ENCODE measurements around the gene KCNN3. TPM values are rescaled to one million over a fixed set of nuclear protein-coding genes. Genes with fewer than 3 reads are reported as not detected.

Gene KCNN3
- total RNA-seq, 1 experiment from 2014 or later, result not detected

GRCh38 chr1:154802982-154803920, 66.8 kb downstream of the KCNN3 start:
- H3K9me3 ChIP-seq (replicated peaks), result no peaks in the 10 kb centered on the region
- H3K36me3 ChIP-seq, result no peaks in the 10 kb centered on the region
- H3K27ac ChIP-seq, result no peak overlapping the region
- no peaks in the 10 kb centered on the region for H3K4me1 ChIP-seq (replicated peaks)
- H3K4me3 ChIP-seq, result no peak overlapping the region
- peaks cover 46% of the 10 kb centered on the region for H3K27me3 ChIP-seq (replicated peaks)
- no peak for DNase-seq (ENCODE audit: low read depth in 1 of 2, low spot score in 2 of 2)

GRCh38 chr1:154802336-154802969, 67.6 kb downstream of the KCNN3 start:
- Histone ChIP-seq H3K27me3 (replicated peaks) (peaks cover 43% of the 10 kb centered on the region), H3K4me1 (replicated peaks) (no peaks in the 10 kb centered on the region), H3K4me3 (no peak overlapping the region), H3K27ac (no peak overlapping the region), H3K9me3 (replicated peaks) (no peaks in the 10 kb centered on the region), H3K36me3 (no peaks in the 10 kb centered on the region)
- DNase-seq (ENCODE audit: low read depth in 1 of 2, low spot score in 2 of 2), result no peak

DNA sequence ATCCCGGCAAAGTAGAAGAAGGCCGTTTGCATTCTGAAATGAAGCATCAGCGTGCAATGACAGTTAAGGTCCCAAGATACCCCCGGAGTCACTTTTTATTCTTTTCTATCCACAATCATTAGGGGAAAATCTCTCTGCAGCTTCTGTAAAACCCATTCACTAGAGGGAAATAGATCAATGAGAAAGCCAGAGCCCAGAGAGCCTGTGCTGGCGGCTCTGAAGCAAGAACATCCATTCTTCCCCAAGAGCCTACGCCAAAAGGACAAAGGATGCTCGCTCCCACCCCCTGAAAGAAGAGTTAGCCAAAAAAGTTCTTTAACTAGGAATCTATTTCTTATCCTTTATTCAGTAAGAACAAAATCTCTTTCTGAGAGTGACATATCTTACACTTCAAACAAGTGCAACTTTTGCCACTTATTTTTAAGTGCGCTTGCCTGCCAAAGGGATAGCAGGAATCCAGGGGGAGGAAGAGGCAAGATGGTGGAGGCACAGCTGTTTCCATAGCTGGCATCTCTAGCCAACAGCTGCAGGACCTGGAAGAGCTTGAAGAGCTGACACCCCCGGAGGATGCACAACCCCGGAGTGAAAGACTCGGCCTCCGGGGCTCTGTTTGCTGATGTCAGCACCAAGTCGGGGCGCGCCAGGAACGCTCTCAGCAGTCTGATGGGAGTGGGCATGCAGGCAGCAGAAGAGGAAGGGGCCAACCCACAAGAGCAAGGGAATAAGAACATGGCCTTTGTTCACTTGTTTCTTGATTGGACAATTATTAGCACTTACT, 68.7 kb downstream of the KCNN3 start:
- H3K9me3 ChIP-seq (replicated peaks), result no peaks in the 10 kb centered on the region
- no peak overlapping the region for H3K27ac ChIP-seq
- peaks cover 40% of the 10 kb centered on the region for H3K27me3 ChIP-seq (replicated peaks)
- no peak for DNase-seq (ENCODE audit: low read depth in 1 of 2, low spot score in 2 of 2)
- H3K36me3 ChIP-seq, result no peaks in the 10 kb centered on the region
- no peak overlapping the region for H3K4me3 ChIP-seq
- no peaks in the 10 kb centered on the region for H3K4me1 ChIP-seq (replicated peaks)

DNA sequence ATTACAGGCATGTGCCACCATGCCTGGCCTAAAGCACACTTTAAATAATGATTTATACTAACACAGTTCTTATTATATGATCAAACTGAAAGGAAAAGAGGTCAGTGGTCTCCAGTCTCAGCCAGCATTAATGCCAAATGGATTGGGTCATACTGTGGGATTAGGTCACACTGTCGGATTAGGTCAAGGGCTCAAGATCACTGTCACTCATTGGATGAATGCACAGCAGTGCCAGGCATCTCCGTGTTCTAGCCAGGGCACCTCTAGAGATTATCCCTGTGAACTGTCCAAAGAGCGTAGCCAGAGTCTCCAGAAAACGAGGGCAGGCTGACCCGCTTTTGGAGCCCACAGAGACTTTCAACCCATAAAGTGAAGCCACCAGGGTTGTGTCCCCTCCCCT, 70.9 kb downstream of the KCNN3 start:
- Histone ChIP-seq H3K27me3 (replicated peaks) (peaks cover 25% of the 10 kb centered on the region), H3K9me3 (replicated peaks) (no peaks in the 10 kb centered on the region)
- no peak for DNase-seq (ENCODE audit: low read depth in 1 of 2, low spot score in 2 of 2)

DNA sequence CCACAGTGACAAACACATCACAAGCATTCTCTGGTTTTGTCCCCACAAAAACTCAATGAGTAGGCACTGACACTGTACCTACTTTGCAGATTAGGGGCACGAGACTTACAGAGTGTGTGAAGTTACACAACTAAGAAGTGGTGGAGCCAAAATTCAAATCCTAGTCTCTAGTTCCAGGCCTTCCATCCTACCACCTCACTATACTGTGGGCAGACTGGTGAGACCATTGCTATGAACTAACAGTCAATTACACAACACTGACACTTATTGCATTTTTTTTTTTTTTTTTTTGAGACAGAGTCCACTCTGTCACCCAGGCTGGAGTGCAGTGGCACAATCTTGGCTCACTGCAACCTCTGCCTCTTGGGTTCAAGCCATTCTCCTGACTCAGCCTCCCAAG, 71.4 kb downstream of the KCNN3 start:
- DNase-seq (ENCODE audit: low read depth in 1 of 2, low spot score in 2 of 2), result no peak
- H3K27ac ChIP-seq, result no peak overlapping the region
- H3K27me3 ChIP-seq (replicated peaks), result peaks cover 23% of the 10 kb centered on the region
- H3K4me1 ChIP-seq (replicated peaks), result no peaks in the 10 kb centered on the region
- no peaks in the 10 kb centered on the region for H3K9me3 ChIP-seq (replicated peaks)
- H3K36me3 ChIP-seq, result no peaks in the 10 kb centered on the region
- H3K4me3 ChIP-seq, result no peak overlapping the region

More for the DNA sequence above, 70.9 kb downstream of the KCNN3 start:
- Histone ChIP-seq H3K4me3 (no peak overlapping the region), H3K36me3 (no peaks in the 10 kb centered on the region), H3K27ac (no peak overlapping the region), H3K4me1 (replicated peaks) (no peaks in the 10 kb centered on the region)

DNA sequence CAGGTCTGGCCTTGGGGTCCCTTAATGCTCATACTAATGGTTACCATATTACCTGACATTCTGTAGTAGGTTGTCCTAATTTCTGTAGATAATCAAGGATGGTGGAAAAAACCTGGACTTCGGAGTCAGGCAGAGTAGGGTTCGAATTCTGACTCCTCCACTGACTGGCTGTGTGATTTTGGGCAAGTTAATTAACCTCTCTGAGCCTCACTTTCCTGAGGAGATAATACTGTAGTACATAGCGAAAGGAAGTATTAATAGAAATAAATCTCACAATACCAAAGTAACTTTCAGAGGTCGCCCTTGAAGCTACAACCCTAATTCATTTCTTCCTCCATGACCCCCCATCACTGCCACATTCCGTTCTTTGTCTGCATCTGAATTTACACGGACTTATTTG, 72.9 kb downstream of the KCNN3 start:
- H3K27me3 ChIP-seq (replicated peaks), result peaks cover 22% of the 10 kb centered on the region
- no peaks in the 10 kb centered on the region for H3K4me1 ChIP-seq (replicated peaks)
- H3K4me3 ChIP-seq, result no peak overlapping the region
- H3K27ac ChIP-seq, result no peak overlapping the region
- no peak for DNase-seq (ENCODE audit: low read depth in 1 of 2, low spot score in 2 of 2)
- no peaks in the 10 kb centered on the region for H3K36me3 ChIP-seq
- H3K9me3 ChIP-seq (replicated peaks), result no peaks in the 10 kb centered on the region

DNA sequence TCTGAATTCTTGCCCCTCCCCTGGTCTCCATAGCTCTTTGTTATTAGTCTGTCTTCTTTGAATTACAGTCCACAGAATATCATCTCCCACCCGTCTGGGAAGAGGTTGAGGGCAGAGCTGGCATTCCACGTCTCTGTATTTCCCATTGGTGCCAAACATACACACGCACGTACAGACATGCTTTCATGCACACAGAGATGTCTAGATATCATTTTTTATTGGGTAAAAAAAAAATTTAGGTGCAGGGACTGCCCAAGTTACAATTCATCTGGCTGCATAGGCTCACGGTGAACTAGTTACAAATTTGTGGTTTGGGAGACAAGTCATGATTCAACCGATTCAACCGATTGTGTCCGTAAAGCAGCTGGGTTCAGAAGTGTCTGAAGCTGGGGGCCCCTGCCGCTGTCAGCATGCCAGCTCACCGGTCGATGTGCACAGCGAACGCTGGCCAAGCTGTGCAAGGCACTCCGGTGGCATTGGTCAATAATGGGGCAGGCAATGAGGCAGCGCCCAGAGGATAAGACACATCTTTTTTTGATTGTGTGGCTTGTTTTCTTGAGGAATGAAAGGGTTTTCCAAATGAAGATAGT, 73.7 kb downstream of the KCNN3 start:
- Histone ChIP-seq H3K27ac (no peak overlapping the region), H3K36me3 (no peaks in the 10 kb centered on the region), H3K4me1 (replicated peaks) (peaks cover 3% of the 10 kb centered on the region; the same call in 1 of the 2 replicates), H3K4me3 (no peak overlapping the region), H3K9me3 (replicated peaks) (no peaks in the 10 kb centered on the region), H3K27me3 (replicated peaks) (peaks cover 23% of the 10 kb centered on the region)
- DNase-seq (ENCODE audit: low read depth in 1 of 2, low spot score in 2 of 2), result no peak

GRCh38 chr1:154794608-154795007, 75.5 kb downstream of the KCNN3 start:
- H3K27me3 ChIP-seq (replicated peaks), result peaks cover 27% of the 10 kb centered on the region
- DNase-seq (ENCODE audit: low read depth in 1 of 2, low spot score in 2 of 2), result no peak
- no peaks in the 10 kb centered on the region for H3K9me3 ChIP-seq (replicated peaks)
- H3K36me3 ChIP-seq, result no peaks in the 10 kb centered on the region
- H3K27ac ChIP-seq, result no peak overlapping the region
- H3K4me1 ChIP-seq (replicated peaks), result peaks cover 4% of the 10 kb centered on the region; the same call in 1 of the 2 replicates
- H3K4me3 ChIP-seq, result no peak overlapping the region

DNA sequence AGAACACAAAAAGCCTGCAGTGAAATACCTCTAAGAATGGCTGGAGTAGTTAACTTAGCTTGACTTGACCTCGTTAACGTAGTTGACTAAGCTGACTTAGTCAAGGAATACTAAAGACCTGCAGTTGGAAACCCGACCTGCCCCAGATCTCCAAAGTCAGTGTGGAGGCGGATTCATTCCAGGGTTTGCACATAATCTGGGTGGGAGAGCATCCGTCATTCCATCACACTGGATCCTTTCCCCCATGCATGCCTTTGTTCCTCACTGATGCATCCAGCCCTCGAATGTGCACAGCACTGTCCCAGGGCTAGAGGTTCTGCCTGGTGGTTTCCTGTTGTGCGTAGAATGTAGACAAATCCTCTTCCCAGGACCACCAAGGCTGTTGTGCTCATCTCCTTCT, 76.4 kb downstream of the KCNN3 start:
- DNase-seq (ENCODE audit: low read depth in 1 of 2, low spot score in 2 of 2), result no peak
- Histone ChIP-seq H3K9me3 (replicated peaks) (no peaks in the 10 kb centered on the region), H3K27ac (no peak overlapping the region), H3K4me3 (no peak overlapping the region), H3K4me1 (replicated peaks) (peaks cover 4% of the 10 kb centered on the region; the same call in 1 of the 2 replicates), H3K36me3 (no peaks in the 10 kb centered on the region), H3K27me3 (replicated peaks) (peaks cover 27% of the 10 kb centered on the region)

DNA sequence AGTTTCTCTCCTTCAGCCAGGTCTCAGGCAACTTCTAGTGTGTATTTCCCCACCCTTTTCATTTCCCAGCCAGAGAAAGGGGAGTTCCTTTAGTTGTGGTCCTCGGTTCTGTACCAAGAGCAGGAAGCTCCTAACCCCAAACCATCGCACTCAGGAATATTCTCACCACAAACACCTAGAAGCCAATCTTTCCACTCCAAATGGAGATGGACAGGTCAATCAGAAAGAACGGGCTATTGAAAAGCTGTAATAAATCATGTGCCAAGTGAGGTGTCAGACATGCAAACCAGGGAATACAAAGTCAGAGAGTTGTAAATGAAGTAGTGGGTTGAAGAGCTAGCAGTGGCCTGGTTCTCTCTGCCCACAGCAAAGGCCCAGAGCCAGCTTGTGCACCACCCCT, 77.2 kb downstream of the KCNN3 start:
- Histone ChIP-seq H3K9me3 (replicated peaks) (no peaks in the 10 kb centered on the region), H3K4me3 (no peak overlapping the region), H3K27me3 (replicated peaks) (peaks cover 27% of the 10 kb centered on the region), H3K27ac (no peak overlapping the region), H3K36me3 (no peaks in the 10 kb centered on the region), H3K4me1 (replicated peaks) (peaks cover 4% of the 10 kb centered on the region; the same call in 1 of the 2 replicates)
- no peak for DNase-seq (ENCODE audit: low read depth in 1 of 2, low spot score in 2 of 2)

GRCh38 chr1:154791292-154792166, 78.6 kb downstream of the KCNN3 start:
- Histone ChIP-seq H3K27ac (no peak overlapping the region), H3K4me3 (no peak overlapping the region), H3K27me3 (replicated peaks) (peaks cover 26% of the 10 kb centered on the region), H3K9me3 (replicated peaks) (no peaks in the 10 kb centered on the region), H3K36me3 (no peaks in the 10 kb centered on the region), H3K4me1 (replicated peaks) (peaks cover 4% of the 10 kb centered on the region; the same call in 1 of the 2 replicates)
- no peak for DNase-seq (ENCODE audit: low read depth in 1 of 2, low spot score in 2 of 2)

- H3K27me3 ChIP-seq (replicated peaks), result peaks cover 19% of the 10 kb centered on the region
These were observed 81.2 kb downstream of the KCNN3 start for GRCh38 chr1:154788886-154789285.

More at GRCh38 chr1:154788886-154789285, 81.2 kb downstream of the KCNN3 start:
- no peaks in the 10 kb centered on the region for H3K36me3 ChIP-seq
- H3K9me3 ChIP-seq (replicated peaks), result no peaks in the 10 kb centered on the region
- no peak overlapping the region for H3K4me3 ChIP-seq
- no peak for DNase-seq (ENCODE audit: low read depth in 1 of 2, low spot score in 2 of 2)
- peaks cover 4% of the 10 kb centered on the region; the same call in 1 of the 2 replicates for H3K4me1 ChIP-seq (replicated peaks)
- H3K27ac ChIP-seq, result no peak overlapping the region
